ENCODE measurements around the gene SMOC1.

SMOC1 gene

DNA sequence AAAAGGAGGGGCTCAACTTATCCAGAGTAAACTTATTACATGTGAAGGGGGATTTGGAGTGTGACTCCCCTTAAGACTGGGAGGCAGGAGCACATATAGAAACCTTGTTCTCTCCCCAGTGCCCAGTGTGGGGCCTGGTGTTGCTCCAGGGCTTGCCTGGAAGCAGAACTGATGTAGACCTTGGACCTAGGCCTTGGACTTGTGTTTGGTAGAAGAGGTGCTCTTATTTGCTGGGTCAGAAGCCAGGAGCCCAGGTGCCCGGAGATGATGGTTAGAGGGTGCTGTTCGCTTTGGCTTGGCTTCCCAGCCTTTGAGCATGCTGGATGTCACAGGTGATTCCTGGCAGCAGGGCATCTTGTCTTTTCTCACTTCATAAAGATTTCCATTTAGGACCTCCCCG, 110.4 kb downstream of the SMOC1 start:
- H3K4me3 ChIP-seq (ENCODE audit: low read depth, low read length) = no peak overlapping the region

DNA sequence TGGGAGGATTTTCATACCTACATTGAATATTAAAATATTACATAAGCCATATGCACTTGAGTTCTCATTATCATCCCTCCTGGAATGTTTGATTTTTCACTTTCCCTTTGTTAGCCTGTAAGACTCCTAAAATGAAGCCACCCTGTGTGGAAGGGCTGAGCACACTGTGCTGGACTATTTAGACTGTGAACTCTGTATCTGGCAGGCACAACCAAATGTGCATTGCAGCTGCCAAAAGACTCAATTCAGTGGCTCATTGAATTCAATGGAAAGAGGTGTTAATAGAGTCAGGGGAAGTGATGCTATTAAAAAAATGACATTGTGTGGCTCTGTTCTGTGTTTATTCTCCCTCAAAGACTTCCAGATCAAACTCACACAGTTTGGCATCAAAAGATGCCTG, 111.1 kb downstream of the SMOC1 start:
- TF ChIP-seq, protein P1, sequence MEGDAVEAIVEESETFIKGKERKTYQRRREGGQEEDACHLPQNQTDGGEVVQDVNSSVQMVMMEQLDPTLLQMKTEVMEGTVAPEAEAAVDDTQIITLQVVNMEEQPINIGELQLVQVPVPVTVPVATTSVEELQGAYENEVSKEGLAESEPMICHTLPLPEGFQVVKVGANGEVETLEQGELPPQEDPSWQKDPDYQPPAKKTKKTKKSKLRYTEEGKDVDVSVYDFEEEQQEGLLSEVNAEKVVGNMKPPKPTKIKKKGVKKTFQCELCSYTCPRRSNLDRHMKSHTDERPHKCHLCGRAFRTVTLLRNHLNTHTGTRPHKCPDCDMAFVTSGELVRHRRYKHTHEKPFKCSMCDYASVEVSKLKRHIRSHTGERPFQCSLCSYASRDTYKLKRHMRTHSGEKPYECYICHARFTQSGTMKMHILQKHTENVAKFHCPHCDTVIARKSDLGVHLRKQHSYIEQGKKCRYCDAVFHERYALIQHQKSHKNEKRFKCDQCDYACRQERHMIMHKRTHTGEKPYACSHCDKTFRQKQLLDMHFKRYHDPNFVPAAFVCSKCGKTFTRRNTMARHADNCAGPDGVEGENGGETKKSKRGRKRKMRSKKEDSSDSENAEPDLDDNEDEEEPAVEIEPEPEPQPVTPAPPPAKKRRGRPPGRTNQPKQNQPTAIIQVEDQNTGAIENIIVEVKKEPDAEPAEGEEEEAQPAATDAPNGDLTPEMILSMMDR (IDR thresholded peaks at IDR 0.05; ENCODE audit: low read depth, low read length) = no peak
- no peak overlapping the region for H3K4me3 ChIP-seq (ENCODE audit: low read depth, low read length)

More for the DNA sequence above, 110.4 kb downstream of the SMOC1 start:
- TF ChIP-seq, protein P1 (IDR thresholded peaks at IDR 0.05; ENCODE audit: low read depth, low read length) = no peak

DNA sequence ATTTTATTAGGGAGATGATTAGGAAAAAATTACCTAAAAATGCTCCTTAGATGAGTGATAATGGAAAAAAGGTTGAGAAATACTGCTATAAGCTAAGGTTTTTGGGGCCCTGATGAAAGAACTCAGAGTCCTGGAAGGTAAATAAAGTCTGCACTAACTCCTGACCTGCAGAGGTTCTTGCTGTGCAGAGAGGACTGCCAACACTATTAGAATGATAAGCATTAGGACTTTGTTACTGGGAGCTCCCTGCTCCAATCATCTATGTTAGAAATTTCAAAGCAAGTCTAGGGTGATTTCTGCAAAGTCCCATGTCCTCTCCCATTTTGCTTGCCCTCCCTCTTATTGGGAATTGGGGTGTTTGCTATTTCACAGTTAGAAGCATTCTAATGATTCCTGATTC, 112.2 kb downstream of the SMOC1 start:
- TF ChIP-seq, protein P1 (IDR thresholded peaks at IDR 0.05; ENCODE audit: low read depth, low read length) = no peak
- H3K4me3 ChIP-seq (ENCODE audit: low read depth, low read length) = no peak overlapping the region

DNA sequence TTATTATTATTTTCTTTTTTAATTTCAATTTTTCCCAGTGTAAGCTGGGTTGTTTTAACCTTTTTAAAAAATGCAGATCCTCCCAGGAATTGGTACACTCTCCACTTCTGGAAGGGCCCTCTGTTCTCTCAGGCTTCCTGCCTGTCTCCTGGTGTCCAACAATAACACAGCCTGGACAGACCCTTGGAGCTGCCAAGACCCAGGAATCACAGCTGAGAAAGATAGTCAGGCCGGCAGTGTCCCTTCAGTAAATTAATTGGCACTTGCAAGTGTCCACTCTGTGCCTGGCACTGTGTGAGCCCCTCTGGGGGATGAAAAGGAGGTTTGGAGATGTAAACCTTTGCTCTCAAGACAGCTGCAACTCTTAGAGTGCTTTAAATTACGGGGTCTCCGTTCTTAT, 113.3 kb downstream of the SMOC1 start:
- H3K4me3 ChIP-seq (ENCODE audit: low read depth, low read length) = no peak overlapping the region
- TF ChIP-seq, protein P1 (IDR thresholded peaks at IDR 0.05; ENCODE audit: low read depth, low read length) = no peak

GRCh38 chr14:69993326-69993725, 114.1 kb downstream of the SMOC1 start:
- no peak overlapping the region for H3K4me3 ChIP-seq (ENCODE audit: low read depth, low read length)
- TF ChIP-seq, protein P1 (IDR thresholded peaks at IDR 0.05; ENCODE audit: low read depth, low read length) = no peak

DNA sequence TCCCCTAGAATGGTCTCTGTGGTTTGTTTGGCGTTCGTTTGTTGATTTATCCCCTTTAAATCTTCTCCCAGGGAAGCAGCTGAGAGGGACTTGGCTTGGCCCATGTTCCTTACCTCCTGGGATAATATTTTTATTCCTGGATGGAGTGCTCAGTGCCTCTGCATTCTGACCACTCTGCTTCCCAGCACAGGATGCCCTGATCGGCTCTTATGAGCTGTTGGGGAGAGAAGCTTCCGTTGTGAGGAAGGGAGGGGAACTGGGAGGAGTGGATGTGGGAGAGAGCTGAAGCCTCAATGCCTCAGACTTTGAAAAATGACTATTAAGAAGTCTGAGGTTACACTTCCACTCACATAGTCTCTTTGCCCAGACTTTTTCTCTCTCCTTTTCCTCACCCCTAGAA, 114.8 kb downstream of the SMOC1 start:
- no peak overlapping the region for H3K4me3 ChIP-seq (ENCODE audit: low read depth, low read length)
- TF ChIP-seq, protein P1 (IDR thresholded peaks at IDR 0.05; ENCODE audit: low read depth, low read length) = no peak

GRCh38 chr14:69996216-69996615, 117.0 kb downstream of the SMOC1 start:
- TF ChIP-seq, protein P1 (IDR thresholded peaks at IDR 0.05; ENCODE audit: low read depth, low read length) = no peak
- no peak overlapping the region for H3K4me3 ChIP-seq (ENCODE audit: low read depth, low read length)
